Fibroblast of pulmonary artery (primary cell): ENCODE results near the gene PES1.
A peak's percentile ranks its signal among the peaks of the same experiment; 100 is the strongest.

Source experiments
- DNase-seq: peaks from one replicate; pipeline ENCODE4 v3.0.0-alpha.2; 2010; ENCODE audit warnings: low read depth
- H3K4me3 ChIP-seq: replicated peaks from 2 replicates; pipeline ENCODE4 v1.5.1; 2011; ENCODE audit warnings: low read depth, mild to moderate bottlenecking, control low read depth, low read length, moderate library complexity
- TF ChIP-seq, protein P1 (sequence below): IDR thresholded peaks from 2 replicates; pipeline ENCODE4 v1.5.1; 2011; ENCODE audit warnings: mild to moderate bottlenecking, control low read depth, low read length, inconsistent platforms; ENCODE audit errors: missing control alignments

The PES1 gene

DNA sequence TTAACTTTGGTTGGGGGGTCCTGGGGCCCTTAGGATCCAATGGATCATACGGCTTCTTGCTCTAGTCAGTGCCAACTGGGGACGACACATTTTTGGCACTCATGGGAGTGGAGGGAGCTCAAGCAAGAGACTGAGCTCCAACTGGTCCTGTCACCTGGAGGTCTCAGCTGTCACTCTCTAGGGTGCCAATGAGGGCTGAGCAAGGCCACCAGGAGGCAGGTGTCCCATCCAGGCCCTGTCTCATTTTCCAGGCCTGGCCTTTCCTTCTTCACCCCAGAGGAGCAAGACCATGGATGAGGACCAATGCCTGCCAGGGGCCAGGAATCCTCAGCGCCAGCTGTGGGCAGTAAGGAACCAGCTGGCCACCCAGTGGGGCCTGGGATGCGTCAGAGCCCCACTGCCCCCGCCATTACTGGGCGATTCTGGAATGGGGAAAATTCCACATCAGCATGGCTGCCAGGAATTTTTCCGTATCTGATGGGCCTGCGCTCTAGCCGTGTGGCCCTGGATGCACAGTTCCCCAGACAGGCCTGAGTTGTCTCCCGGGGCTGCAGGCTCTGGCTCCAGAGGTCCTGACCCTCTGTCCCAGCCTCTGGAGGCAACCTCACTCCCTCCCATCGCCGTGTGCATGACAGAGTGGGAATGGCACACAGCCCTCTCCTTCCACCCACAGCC is 16.6 kb downstream of the PES1 start:
- no peak overlapping the region for H3K4me3 ChIP-seq
- peak; percentile 88 for DNase-seq

DNA sequence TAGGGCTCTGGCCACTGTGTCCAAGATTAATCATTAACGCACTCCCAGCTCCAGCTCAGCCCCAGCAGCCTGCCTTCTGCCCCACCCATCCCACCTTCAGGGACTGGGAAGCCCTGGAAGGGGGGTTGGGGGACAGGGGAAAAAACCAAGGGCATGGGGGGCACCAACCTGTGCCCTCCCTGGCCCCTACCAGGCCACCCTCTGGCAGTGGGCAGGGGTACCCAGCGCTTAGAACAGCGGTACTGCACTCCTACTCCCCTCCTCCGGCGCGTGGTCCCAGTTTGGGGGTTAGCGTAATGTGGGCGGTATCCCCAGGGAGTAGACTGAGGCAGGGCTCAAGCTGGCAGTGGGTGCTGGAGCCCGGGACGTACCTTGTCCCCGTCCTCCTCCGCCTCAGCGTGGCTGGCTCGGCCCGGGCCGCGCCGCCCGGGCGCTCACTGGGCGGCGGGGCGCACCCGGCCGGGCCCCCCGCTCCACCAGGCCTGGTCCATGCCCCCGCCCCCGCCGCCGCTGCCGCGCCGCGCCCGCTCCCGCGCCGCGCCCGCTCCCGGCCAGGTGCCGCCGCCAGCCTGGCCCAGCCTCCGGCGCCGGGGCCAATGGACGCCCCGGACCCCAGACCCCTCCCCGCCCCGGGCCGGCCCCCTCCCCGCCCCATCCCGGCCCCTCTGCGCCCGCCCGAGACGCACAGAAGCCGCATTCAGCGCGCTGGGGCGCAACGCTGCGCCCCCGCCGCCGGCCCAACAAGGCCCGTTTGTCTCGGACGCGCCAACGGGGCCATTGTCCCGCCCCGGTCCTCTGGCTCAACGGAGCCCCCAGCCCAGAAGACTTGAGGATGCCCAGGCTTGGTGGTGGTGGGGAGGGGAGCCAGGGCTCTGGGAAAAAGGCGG is 17.4 kb downstream of the PES1 start, which contains the start of gene GAL3ST1:
Gene GAL3ST1 (minus strand): TSS at position 571 of the 887 bp plus-strand sequence. CDS start 17,273 bp downstream, outside the sequence.
- no peak within 1 kb of the TSS for H3K4me3 ChIP-seq

More for the DNA sequence above, 16.6 kb downstream of the PES1 start:
- TF ChIP-seq, protein P1, sequence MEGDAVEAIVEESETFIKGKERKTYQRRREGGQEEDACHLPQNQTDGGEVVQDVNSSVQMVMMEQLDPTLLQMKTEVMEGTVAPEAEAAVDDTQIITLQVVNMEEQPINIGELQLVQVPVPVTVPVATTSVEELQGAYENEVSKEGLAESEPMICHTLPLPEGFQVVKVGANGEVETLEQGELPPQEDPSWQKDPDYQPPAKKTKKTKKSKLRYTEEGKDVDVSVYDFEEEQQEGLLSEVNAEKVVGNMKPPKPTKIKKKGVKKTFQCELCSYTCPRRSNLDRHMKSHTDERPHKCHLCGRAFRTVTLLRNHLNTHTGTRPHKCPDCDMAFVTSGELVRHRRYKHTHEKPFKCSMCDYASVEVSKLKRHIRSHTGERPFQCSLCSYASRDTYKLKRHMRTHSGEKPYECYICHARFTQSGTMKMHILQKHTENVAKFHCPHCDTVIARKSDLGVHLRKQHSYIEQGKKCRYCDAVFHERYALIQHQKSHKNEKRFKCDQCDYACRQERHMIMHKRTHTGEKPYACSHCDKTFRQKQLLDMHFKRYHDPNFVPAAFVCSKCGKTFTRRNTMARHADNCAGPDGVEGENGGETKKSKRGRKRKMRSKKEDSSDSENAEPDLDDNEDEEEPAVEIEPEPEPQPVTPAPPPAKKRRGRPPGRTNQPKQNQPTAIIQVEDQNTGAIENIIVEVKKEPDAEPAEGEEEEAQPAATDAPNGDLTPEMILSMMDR, result peak; percentile 9

DNA sequence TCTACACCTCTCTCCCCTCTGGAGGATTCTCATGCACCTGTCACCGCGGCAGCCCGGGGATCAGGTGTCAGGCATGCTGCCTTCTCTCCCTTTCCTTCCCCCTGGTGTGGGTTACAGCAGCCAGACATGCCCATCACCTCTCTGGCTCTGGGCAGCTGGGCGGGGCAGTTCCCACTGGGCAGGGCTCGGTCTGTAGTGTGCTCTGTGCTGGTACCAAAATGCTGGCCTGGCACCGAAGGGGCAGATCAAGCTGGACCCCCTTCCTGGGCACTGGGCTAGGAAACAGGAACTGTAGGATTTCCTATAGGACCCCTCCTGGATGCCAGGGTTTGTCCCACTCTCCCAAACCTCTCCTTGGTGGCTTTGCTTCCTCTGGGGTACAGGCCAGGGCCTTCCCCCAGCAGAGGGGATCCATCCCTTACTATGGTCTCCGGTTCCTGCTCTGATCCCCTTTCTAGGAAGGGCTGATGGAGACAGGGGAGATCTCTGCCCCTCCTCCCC is 18.1 kb downstream of the PES1 start:
- no peak for DNase-seq
- TF ChIP-seq, protein P1, result no peak
- H3K4me3 ChIP-seq, result no peak overlapping the region

More for the DNA sequence above, 17.4 kb downstream of the PES1 start, which contains the start of gene GAL3ST1:
- TF ChIP-seq, protein P1, result no peak
- no peak for DNase-seq

DNA sequence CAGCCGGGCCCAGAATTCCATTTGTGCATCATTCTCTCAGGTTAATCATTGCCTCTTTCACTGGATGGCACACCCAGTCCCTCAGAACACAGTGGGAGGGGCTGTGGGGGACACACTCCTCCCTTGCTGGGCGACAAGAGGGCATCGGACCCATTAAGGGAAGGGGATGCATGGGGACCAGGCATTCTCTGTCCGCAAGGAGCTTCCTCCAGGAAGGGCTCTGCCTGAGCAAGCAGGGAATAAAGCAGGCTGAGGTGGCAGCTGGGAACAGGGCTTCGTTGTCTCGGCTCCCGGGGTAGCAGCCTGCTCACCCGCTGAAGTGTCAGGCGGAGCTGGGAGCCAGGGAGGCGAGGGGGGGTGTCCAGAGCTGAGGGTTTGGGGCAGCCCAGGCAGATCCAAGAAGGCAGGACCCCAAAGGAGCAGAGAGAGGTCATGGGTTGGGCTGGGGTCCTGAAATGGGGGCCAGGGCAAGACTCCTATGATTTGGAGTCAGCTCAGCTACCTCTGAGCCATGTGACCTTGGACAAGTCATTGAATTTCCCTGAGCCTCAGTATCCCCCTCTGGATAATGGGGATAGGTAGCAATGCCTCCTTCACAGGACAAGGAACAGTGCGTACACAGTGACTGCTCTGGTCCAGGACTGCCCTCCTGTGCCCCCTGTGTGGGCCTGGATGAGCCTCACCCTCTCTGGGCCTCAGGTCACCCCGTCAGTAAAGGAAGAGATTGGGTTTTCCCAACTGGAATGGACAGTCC is 18.7 kb downstream of the PES1 start:
- TF ChIP-seq, protein P1, result no peak
- H3K4me3 ChIP-seq, result no peak overlapping the region
- DNase-seq, result no peak

DNA sequence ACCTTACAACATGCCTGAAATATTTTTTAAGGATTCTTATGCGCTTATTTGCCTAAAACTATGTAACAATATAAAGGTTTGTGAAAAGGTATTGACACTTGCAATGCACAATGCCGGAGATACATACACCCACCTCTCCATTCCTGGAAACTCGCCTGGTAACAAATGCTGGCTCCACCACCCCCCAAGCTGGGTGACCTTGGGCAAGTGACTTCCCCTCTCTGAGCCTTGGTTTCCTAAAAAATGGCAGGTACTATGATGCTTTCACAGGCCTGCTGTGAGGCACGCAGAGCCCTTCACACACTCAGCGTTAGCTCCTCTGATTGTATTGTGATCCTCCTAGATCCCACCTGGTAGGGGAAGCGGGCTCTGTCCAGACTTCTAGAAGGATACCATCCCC is 19.5 kb downstream of the PES1 start:
- no peak overlapping the region for H3K4me3 ChIP-seq
- no peak for DNase-seq
- TF ChIP-seq, protein P1, result no peak

DNA sequence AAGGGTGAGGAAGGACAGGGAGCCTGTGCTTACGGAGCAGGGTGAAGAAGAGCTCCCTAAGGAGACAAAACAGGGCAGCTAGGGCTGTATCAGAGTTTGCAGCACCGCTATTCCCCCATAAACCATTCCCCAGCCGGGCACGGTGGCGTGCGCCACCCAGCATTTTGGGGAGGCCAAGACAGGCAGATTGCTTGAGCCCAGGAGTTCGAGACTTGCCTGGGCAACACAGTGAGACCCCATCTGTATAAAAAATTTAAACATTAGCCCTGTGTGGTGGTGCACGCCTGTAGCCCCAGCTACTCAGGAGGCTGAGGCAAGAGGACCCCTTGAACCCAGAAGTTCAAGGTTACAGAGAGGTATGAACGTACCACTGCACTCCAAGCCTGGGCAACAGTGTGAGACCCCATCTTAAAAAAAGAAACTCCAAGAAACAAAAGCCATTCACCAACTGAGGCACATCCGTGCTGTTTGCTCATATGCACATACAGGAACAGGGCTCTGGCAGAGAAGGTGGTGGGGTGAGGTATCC is 22.0 kb downstream of the PES1 start:
- H3K4me3 ChIP-seq, result no peak overlapping the region
- TF ChIP-seq, protein P1, result no peak
- no peak for DNase-seq
